ENCODE results near the gene RAPGEF4. TPM values are rescaled to one million over a fixed set of nuclear protein-coding genes. Genes with fewer than 3 reads are reported as not detected.

RAPGEF4 gene
- total and polyA plus RNA-seq, 2 of the 8 experiments (the other 6 are each of a cell fraction or from before 2014, with no cell fraction given): 1.2 to 2.6 TPM

DNA sequence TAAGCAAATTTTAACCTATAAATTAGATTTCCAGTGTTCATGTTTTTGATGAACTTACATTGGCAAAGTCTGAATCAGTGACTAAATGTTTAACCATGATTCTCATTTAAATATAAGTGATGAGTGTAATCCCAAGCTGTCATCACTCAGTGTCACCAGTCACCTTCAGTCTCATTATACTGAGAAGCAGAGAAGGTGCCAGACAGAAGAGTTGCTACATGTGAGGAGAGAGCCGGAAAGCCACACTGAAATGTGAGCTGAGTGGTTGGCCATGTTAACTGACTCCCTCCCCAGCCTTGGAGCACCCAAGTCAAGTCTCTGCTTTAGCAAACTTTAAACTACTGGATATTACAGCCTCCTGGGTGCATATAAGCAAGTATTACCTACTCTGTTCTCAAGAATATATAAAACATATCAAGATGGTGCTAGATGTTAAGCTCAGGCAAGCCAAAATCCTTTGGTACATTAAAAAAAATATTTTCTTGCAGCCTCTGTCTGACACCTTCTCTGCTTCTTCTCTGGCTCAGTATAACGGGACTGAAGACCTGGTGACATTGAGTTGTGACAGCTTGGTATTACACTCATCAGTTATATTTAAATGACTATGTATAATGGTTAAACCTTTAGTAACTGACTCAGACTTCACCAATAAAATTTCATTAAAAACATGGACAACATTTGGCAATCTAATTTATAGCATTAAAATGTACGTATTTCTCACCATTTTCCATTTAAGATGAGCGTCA is 264.2 kb downstream of the RAPGEF4 start:
- Histone ChIP-seq H2BK12ac (ENCODE audit: low read depth, low read length) (no peak overlapping the region), H3K56ac (replicated peaks; ENCODE audit: insufficient read length, low read depth, low read length) (no peak overlapping the region)

More for the DNA sequence above, 264.2 kb downstream of the RAPGEF4 start:
- H2BK120ac ChIP-seq (replicated peaks; ENCODE audit: low read depth, low read length): no peak overlapping the region
- POLR2A ChIA-PET (ENCODE audit: partially characterized antibody): no interaction called here
- no peak overlapping the region for H3K18ac ChIP-seq (ENCODE audit: extremely low read depth, low read length)
- H2AK5ac ChIP-seq (ENCODE audit: low read depth, low read length): no peak overlapping the region
- H3K4me1 ChIP-seq (replicated peaks in 1 of 4; ENCODE audit: control insufficient read depth in 3 of 4, insufficient read depth in 4 of 4, low read length in 3 of 4): peaks cover 0 to 4% (median 0%) of the 10 kb centered on the region in 4 experiments; a peak in 2 of 7 replicates
- H3K79me1 ChIP-seq (ENCODE audit: low read depth, low read length): no peaks in the 10 kb centered on the region
- no peaks in the 10 kb centered on the region for H3K23me2 ChIP-seq (ENCODE audit: low read depth, low read length)
- no peak overlapping the region for H2BK5ac ChIP-seq (ENCODE audit: low read depth, low read length)
- CTCF ChIA-PET (ENCODE audit: partially characterized antibody): interaction anchor here (1.2 kb wide), 1 partner anchor 31 kb away, joined by 3 read pairs; no protein-coding TSS in a partner anchor
- no peaks in the 10 kb centered on the region for H3K36me3 ChIP-seq (ENCODE audit: control insufficient read depth in 2 of 4, insufficient read depth in 4 of 4, low read length in 3 of 4)
- no peaks in the 10 kb centered on the region for H4K20me1 ChIP-seq (replicated peaks in 1 of 2; ENCODE audit: control insufficient read depth in 1 of 2, insufficient read depth in 2 of 2, low read length in 2 of 2)
- H3K9me3 ChIP-seq (ENCODE audit: insufficient read depth in 2 of 2, low read depth in 1 of 2, low read length in 1 of 2): no peaks in the 10 kb centered on the region
- no peak overlapping the region for H3K4me3 ChIP-seq (ENCODE audit: extremely low read depth in 1 of 4, insufficient read depth in 2 of 4, low read depth in 3 of 4, low read length in 4 of 4)
- no peak overlapping the region for H3K27ac ChIP-seq (ENCODE audit: low read depth, low read length)
- no peak overlapping the region for H2BK15ac ChIP-seq (ENCODE audit: low read length)
- H3K9ac ChIP-seq (replicated peaks in 1 of 4; ENCODE audit: extremely low read depth in 1 of 4, low read depth in 3 of 4, low read length in 3 of 4): no peak overlapping the region
- H3K23ac ChIP-seq (ENCODE audit: insufficient read length): no peak overlapping the region
- H3K14ac ChIP-seq (ENCODE audit: insufficient read length): no peak overlapping the region
- H3K27me3 ChIP-seq (replicated peaks in 1 of 4; ENCODE audit: control insufficient read depth in 3 of 4, extremely low read depth in 1 of 4, insufficient read depth in 3 of 4, low read length in 3 of 4): no peaks in the 10 kb centered on the region
- H4K5ac ChIP-seq (ENCODE audit: insufficient read length, low read depth, low read length): no peak overlapping the region
- no peak overlapping the region for H2BK20ac ChIP-seq (ENCODE audit: low read length)
- no peak overlapping the region for H3K4ac ChIP-seq (replicated peaks; ENCODE audit: insufficient read length, low read depth, low read length)
- H4K91ac ChIP-seq (replicated peaks; ENCODE audit: insufficient read length, low read length): no peak overlapping the region
- TF ChIP-seq KDM4A (IDR thresholded peaks at IDR 0.05; ENCODE audit: low read depth, low read length, severe bottlenecking) (no peak), EZH2 (IDR thresholded peaks at IDR 0.05; ENCODE audit: low read depth, low read length, severe bottlenecking) (no peak), CHD2 (IDR thresholded peaks at IDR 0.05; ENCODE audit: low read length) (no peak), HDAC6 (IDR thresholded peaks at IDR 0.05; ENCODE audit: low read depth, low read length) (no peak), SRF (IDR thresholded peaks at IDR 0.05; ENCODE audit: low read depth, low read length) (no peak), SP1 (IDR thresholded peaks at IDR 0.05; ENCODE audit: low read depth, low read length) (no peak), TBP (IDR thresholded peaks at IDR 0.05; ENCODE audit: low read depth, low read length) (no peak), JUND (IDR thresholded peaks at IDR 0.05; ENCODE audit: low read length) (no peak), CBX5 (IDR thresholded peaks at IDR 0.05; ENCODE audit: low read depth, low read length) (no peak), PHF8 (conservative IDR thresholded peaks at IDR 0.05; ENCODE audit: low read depth, low read length) (no peak)
- TF ChIP-seq, protein P1, sequence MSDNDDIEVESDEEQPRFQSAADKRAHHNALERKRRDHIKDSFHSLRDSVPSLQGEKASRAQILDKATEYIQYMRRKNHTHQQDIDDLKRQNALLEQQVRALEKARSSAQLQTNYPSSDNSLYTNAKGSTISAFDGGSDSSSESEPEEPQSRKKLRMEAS (IDR thresholded peaks at IDR 0.05): no peak
- no peak overlapping the region for H4K8ac ChIP-seq (ENCODE audit: extremely low read depth, insufficient read depth, low read length)
- FAIRE-seq (no peak), DNase-seq (ENCODE audit: low read depth in 1 of 2, low spot score in 2 of 2) (no peak)
- no peak overlapping the region for H2AFZ ChIP-seq (ENCODE audit: low read length)
- no peaks in the 10 kb centered on the region for H3K79me2 ChIP-seq (ENCODE audit: control insufficient read depth in 1 of 2, insufficient read depth in 2 of 2, low read length in 2 of 2)
- no peak overlapping the region for H3K4me2 ChIP-seq (ENCODE audit: insufficient read depth in 1 of 2, low read depth in 2 of 2, low read length in 2 of 2)
- WGBS, 2 experiments (ENCODE audit: extremely low coverage in 1 of 2, insufficient coverage in 1 of 2, insufficient read length in 1 of 2, insufficient replicate concordance in 2 of 2, low coverage in 1 of 2, low lambda C conversion rate in 2 of 2, missing lambda C conversion rate in 1 of 2): 89% methylated on average over 4 of the region's 4 CpGs; no CpG with 5 or more reads in 1 of the 2 experiments

All from H1 (cell line).